IMR-90 (cell line): ENCODE data around the gene AGPAT3. TPM values are rescaled to one million over a fixed set of nuclear protein-coding genes. Genes with fewer than 3 reads are reported as not detected.
A peak's percentile ranks its signal among the peaks of the same experiment; 100 is the strongest.

Experiments used
- ATAC-seq: fragments of 200-7000 bp; cut with Tn5 transposase; 2 replicates; pipeline ENCODE4 v1.9.1; 2020; ENCODE audit warnings: low read depth, mild to moderate bottlenecking, moderate library complexity
- BruUV-seq: library from RNA; stranded (reverse); fragments of 400-500 nt; replicated peaks from 2 replicates; lab custom pipeline; 2021; lab: Mats Ljungman, UMichigan
- CTCF ChIA-PET: fragments of 300-600 bp; formaldehyde crosslinking; extraction: SDS; loops from one replicate; lab custom pipeline; 2021; ENCODE audit warnings: antibody characterized with exemption; lab: Yijun Ruan, JAX
- POLR2A ChIA-PET: fragments of 300-600 bp; sonication (Branson Sonifier 250); formaldehyde crosslinking; loops from one replicate; lab custom pipeline; 2022; ENCODE audit warnings: antibody characterized with exemption; ENCODE audit not compliant: unreplicated experiment; lab: Charles Lee
- DNase-seq: peaks from one replicate; pipeline ENCODE4 v3.0.0; 2013
- H2AFZ ChIP-seq: replicated peaks from 2 replicates; pipeline ENCODE3; 2013; ENCODE audit warnings: low read length, mild to moderate bottlenecking; ENCODE audit not compliant: poor library complexity
- H2AK5ac ChIP-seq: 2 replicates; pipeline ENCODE4 v1.6.1; 2013; ENCODE audit warnings: low read depth, low read length, inconsistent platforms
- H2AK9ac ChIP-seq: replicated peaks from 2 replicates; pipeline ENCODE3; 2013; ENCODE audit warnings: mild to moderate bottlenecking, low read depth, low read length, moderate library complexity; ENCODE audit not compliant: poor library complexity
- H2BK120ac ChIP-seq: 2 replicates; pipeline ENCODE4 v1.6.1; 2013; ENCODE audit warnings: low read depth, low read length, inconsistent platforms
- H2BK15ac ChIP-seq: 3 replicates; pipeline ENCODE4 v1.6.1; 2013; ENCODE audit warnings: low read depth, low read length, inconsistent platforms
- H2BK20ac ChIP-seq: 2 replicates; pipeline ENCODE4 v1.6.1; 2013; ENCODE audit warnings: low read depth, mild to moderate bottlenecking, inconsistent platforms, low read length, moderate library complexity
- H2BK5ac ChIP-seq: 2 replicates; pipeline ENCODE4 v1.6.1; 2013; ENCODE audit warnings: mild to moderate bottlenecking, low read depth, low read length, inconsistent platforms; ENCODE audit not compliant: poor library complexity, severe bottlenecking
- H3K14ac ChIP-seq: replicated peaks from 2 replicates; pipeline ENCODE4 v1.6.1; 2013; ENCODE audit warnings: low read depth, low read length, inconsistent platforms
- H3K18ac ChIP-seq: 2 replicates; pipeline ENCODE4 v1.6.1; 2013; ENCODE audit warnings: low read depth, low read length, control low read depth
- H3K23ac ChIP-seq: 2 replicates; pipeline ENCODE4 v1.6.1; 2013; ENCODE audit warnings: low read depth, low read length, inconsistent platforms
- H3K27ac ChIP-seq: 2 replicates; pipeline ENCODE4 v1.5.1; 2013; ENCODE audit warnings: mild to moderate bottlenecking, control low read depth, low read length; ENCODE audit not compliant: insufficient read depth
- H3K27me3 ChIP-seq: 2 replicates; pipeline ENCODE4 v1.6.1; 2013; ENCODE audit warnings: low read length; ENCODE audit not compliant: control insufficient read depth, insufficient read depth
- H3K36me3 ChIP-seq: 2 replicates; pipeline ENCODE4 v1.6.1; 2013; ENCODE audit warnings: low read length, mixed read lengths; ENCODE audit not compliant: control insufficient read depth, insufficient read depth
- H3K4ac ChIP-seq: 2 replicates; pipeline ENCODE4 v1.6.1; 2013; ENCODE audit warnings: low read depth, low read length, inconsistent platforms
- H3K4me1 ChIP-seq: 2 replicates; pipeline ENCODE4 v1.6.1; 2013; ENCODE audit warnings: low read length, mixed read lengths; ENCODE audit not compliant: control insufficient read depth, insufficient read depth
- H3K4me2 ChIP-seq: 2 replicates; pipeline ENCODE4 v1.6.1; 2013; ENCODE audit warnings: low read depth, mild to moderate bottlenecking, control low read depth, low read length, moderate library complexity
- H3K4me3 ChIP-seq: 2 replicates; pipeline ENCODE4 v1.5.1; 2013; ENCODE audit warnings: low read depth, mild to moderate bottlenecking, control low read depth, low read length, moderate library complexity; ENCODE audit not compliant: insufficient read depth
- H3K56ac ChIP-seq: 2 replicates; pipeline ENCODE4 v1.6.1; 2013; ENCODE audit warnings: low read length, inconsistent platforms; ENCODE audit not compliant: insufficient read depth; ENCODE audit errors: extremely low read depth
- H3K79me1 ChIP-seq, 2 experiments: 2 replicates each; pipeline ENCODE4 v1.6.1; 2013; ENCODE audit warnings: low read length in 2 of 2, inconsistent platforms in 1 of 2, low read depth in 1 of 2
- H3K9ac ChIP-seq: 2 replicates; pipeline ENCODE4 v1.6.1; 2013; ENCODE audit warnings: low read depth, low read length, control low read depth
- H3K9me1 ChIP-seq: 2 replicates; pipeline ENCODE4 v1.6.1; 2013; ENCODE audit warnings: low read length, inconsistent platforms; ENCODE audit not compliant: insufficient read depth
- H3K9me3 ChIP-seq: 2 replicates; pipeline ENCODE4 v1.6.1; 2013; ENCODE audit warnings: low read length; ENCODE audit not compliant: control insufficient read depth, insufficient read depth
- H4K20me1 ChIP-seq: 2 replicates; pipeline ENCODE4 v1.6.1; 2013; ENCODE audit warnings: low read length, inconsistent platforms; ENCODE audit not compliant: insufficient read depth
- H4K5ac ChIP-seq: 2 replicates; pipeline ENCODE4 v1.6.1; 2013; ENCODE audit warnings: mild to moderate bottlenecking, low read depth, low read length, control low read depth
- H4K8ac ChIP-seq, 2 experiments: 2 replicates each; pipeline ENCODE4 v1.6.1; 2013; ENCODE audit warnings: low read depth in 2 of 2, low read length in 2 of 2, control low read depth in 1 of 2, inconsistent platforms in 1 of 2
- H4K91ac ChIP-seq: 2 replicates; pipeline ENCODE4 v1.6.1; 2013; ENCODE audit warnings: low read depth, low read length, inconsistent platforms; ENCODE audit not compliant: insufficient read depth
- FOS ChIP-seq: fragments of 150-350 bp; IDR thresholded peaks from 2 replicates; pipeline ENCODE4 v1.6.1; 2016; ENCODE audit warnings: low read depth, low read length
- MXI1 ChIP-seq: IDR thresholded peaks from 2 replicates; pipeline ENCODE4 v1.6.1; 2012; ENCODE audit warnings: low read depth, mild to moderate bottlenecking, low read length, moderate library complexity, borderline replicate concordance
- whole genome bisulfite sequencing, 2 experiments: methylation state at CpG; one replicate each; pipeline versions ENCODE4 v1.1.5 to v1.1.7; 2013; ENCODE audit warnings: missing lambda C conversion rate in 2 of 2; ENCODE audit not compliant: insufficient read length in 1 of 2; ENCODE audit errors: extremely low coverage in 2 of 2; 5-methylcytosine and 5-hydroxymethylcytosine counted together
- dilution Hi-C: fragments of 300-500 bp; cut with HindIII; formaldehyde crosslinking; loops from one replicate; pipeline ENCODE4 v1.14.3; 2018; ENCODE audit warnings: low sequenced_read_pairs; ENCODE audit not compliant: unreplicated experiment
- in situ Hi-C: fragments of 300-500 bp; cut with MboI; formaldehyde crosslinking; loops from 3 replicates; pipeline ENCODE4 v1.14.3; 2019; ENCODE audit warnings: low sequenced_read_pairs, inconsistent platforms, mixed read lengths
- intact Hi-C: fragments of 100-400 bp; cut with micrococcal nuclease; formaldehyde crosslinking; loops from 2 replicates; pipeline ENCODE4 v1.10.0; 2022
- polyA plus RNA-seq, 3 experiments: library from polyadenylated mRNA; depleted of rRNA; stranded (reverse); fragments of >200 nt; gene quantifications; 2 replicates each; pipeline ENCODE4 v1.2.3, GENCODE V29; 2012; ENCODE audit warnings: low replicate concordance in 1 of 3
- total RNA-seq: library from RNA; depleted of rRNA; stranded (reverse); fragments of >200 nt; gene quantifications from 2 replicates; pipeline ENCODE4 v1.2.3, GENCODE V29; 2012

Gene AGPAT3
- total and polyA plus RNA-seq, 2 of the 4 experiments (the other 2 are of a cell fraction): 27.1 to 38.7 TPM

DNA sequence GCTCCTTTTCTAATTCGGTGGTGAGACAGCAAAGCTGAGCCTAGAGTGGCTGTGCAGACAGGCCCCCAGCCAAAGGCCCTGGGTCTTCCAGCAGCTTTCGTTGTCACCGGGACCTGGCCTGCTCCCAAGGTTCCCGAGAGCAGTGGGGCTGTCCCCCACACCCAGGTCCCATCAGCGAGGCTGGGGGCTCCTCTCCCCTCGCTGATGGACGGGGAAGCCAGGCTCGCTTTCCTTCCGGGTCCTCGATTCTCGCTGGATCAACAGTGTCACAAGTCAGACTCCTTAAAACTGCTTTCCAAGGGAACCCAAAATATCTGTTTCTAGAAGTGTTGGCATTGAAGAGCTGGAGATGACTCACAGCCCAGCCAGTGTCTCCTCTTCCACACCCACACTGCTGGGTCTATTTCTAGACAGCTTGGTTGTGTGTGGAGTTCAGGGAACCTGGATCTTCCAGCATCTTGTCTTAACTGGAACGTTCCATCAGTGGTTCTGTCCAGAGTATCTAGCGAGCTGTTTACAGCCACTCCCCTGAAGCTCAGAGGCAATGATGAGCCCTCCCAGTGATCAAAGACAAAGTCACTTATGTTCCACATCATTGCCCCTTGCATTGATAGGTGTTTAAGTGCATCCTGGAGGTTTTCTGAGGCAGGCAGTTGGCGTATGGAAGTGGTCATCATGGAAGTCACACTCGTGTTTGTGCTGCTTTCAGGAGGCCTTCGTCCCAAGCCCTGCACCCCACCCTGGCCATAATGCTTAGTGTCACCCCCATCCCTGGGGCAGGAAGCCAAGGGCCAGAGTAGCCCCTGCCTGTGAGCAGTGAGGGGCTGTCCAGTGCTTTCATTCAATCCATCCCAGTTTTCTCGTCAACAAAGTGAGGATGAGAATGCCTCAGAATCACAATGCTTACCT lies 40.4 kb upstream of the AGPAT3 start:
- Histone ChIP-seq H3K9me1 (peaks cover 4% of the 10 kb centered on the region; the same call in 1 of the 2 replicates), H3K56ac (no peak overlapping the region), H3K4me2 (no peak overlapping the region), H2BK20ac (no peak overlapping the region), H3K4ac (no peak overlapping the region), H3K79me1 (no peaks in the 10 kb centered on the region), H3K9ac (no peak overlapping the region), H3K36me3 (no peaks in the 10 kb centered on the region), H2AK9ac (peak overlapping the region; percentile 5), H3K27me3 (peaks cover 6% of the 10 kb centered on the region), H3K4me3 (no peak overlapping the region), H4K8ac (no peak overlapping the region), H2BK5ac (no peak overlapping the region), H3K27ac (no peak overlapping the region), H2BK15ac (no peak overlapping the region), H3K4me1 (peaks cover 4% of the 10 kb centered on the region; the same call in 1 of the 2 replicates), H4K91ac (no peak overlapping the region), H3K14ac (no peak overlapping the region), H4K20me1 (no peaks in the 10 kb centered on the region), H2AK5ac (no peak overlapping the region), H3K18ac (no peak overlapping the region), H4K5ac (no peak overlapping the region), H2BK120ac (no peak overlapping the region), H3K23ac (no peak overlapping the region), H2AFZ (peak overlapping the region; percentile 71), H3K9me3 (no peaks in the 10 kb centered on the region)
- TF ChIP-seq MXI1 (no peak), FOS (peak; percentile 52; the same call in 1 of the 2 replicates)
- in situ Hi-C loops (no loop called here), intact Hi-C loops (no loop called here), dilution Hi-C loops (no loop called here)
- BruUV-seq: no TSS peak
- ChIA-PET CTCF (interaction anchor here (0.6 kb wide), 1 partner anchor 250 kb away, joined by 7 read pairs; no protein-coding TSS in a partner anchor), POLR2A (no interaction called here)
- ATAC-seq (peak; percentile 80), DNase-seq (peak; percentile 62)
- WGBS, 2 experiments: 61% methylated on average over 4 of the region's 17 CpGs; no CpG with 5 or more reads in 1 of the 2 experiments
